K562 (cell line): ENCODE data around the gene GLRX2. TPM values are rescaled to one million over a fixed set of nuclear protein-coding genes. Genes with fewer than 3 reads are reported as not detected.

ENCODE experiments used
- ATAC-seq: fragments of 200-7000 bp; cut with Tn5 transposase; 3 replicates; pipeline ENCODE4 v1.9.1; 2020; ENCODE audit warnings: moderate library complexity
- BruUV-seq: library from RNA; stranded (reverse); fragments of 400-500 nt; replicated peaks from 2 replicates; lab custom pipeline; 2021; lab: Mats Ljungman, UMichigan
- CTCF ChIA-PET: fragments of 300-600 bp; formaldehyde crosslinking; extraction: SDS; loops from one replicate; lab custom pipeline; 2021; ENCODE audit warnings: low intra/inter-chr PET ratio; lab: Yijun Ruan, JAX
- POLR2A ChIA-PET: fragments of 300-600, 350-650 bp; sonication (Branson Sonifier 250); formaldehyde crosslinking; extraction: SDS; loops from one replicate; lab custom pipeline; 2021; ENCODE audit warnings: antibody characterized with exemption, inconsistent platforms; lab: Yijun Ruan, JAX
- DNase-seq, 4 experiments: peaks; one replicate each; pipeline versions ENCODE4 v3.0.0 to v3.0.0-alpha.2; 2011 to 2018; ENCODE audit warnings: low spot score in 3 of 4, mixed read lengths in 3 of 4; ENCODE audit errors: extremely low read depth in 1 of 4
- FAIRE-seq: peaks from 2 replicates; lab custom pipeline; 2011; peaks lifted over from hg19 to GRCh38; lab: Jason Lieb, UNC
- H2AFZ ChIP-seq: 2 replicates; pipeline ENCODE4 v1.6.0; 2011; ENCODE audit warnings: low read depth, low read length, control low read depth, inconsistent platforms
- H3K27ac ChIP-seq: fragments of 200-600 bp; 3 replicates; pipeline ENCODE4 v1.8.0; 2011; ENCODE audit warnings: low read depth, mild to moderate bottlenecking, control low read depth, inconsistent platforms, low read length, moderate library complexity, mixed read lengths; ENCODE audit errors: extremely low read depth
- H3K27me3 ChIP-seq, 2 experiments: fragments of 300-600 bp in 1 of 2; 2 replicates in 1 of 2; 3 replicates in 1 of 2; pipeline versions ENCODE4 v1.6.0 to v1.8.0; 2011; ENCODE audit warnings: inconsistent platforms in 2 of 2, low read length in 2 of 2, mild to moderate bottlenecking in 1 of 2, mixed read lengths in 1 of 2, moderate library complexity in 1 of 2; ENCODE audit not compliant: control insufficient read depth in 2 of 2, insufficient read depth in 2 of 2
- H3K36me3 ChIP-seq: fragments of 300-600 bp; 3 replicates; pipeline ENCODE4 v1.8.0; 2011; ENCODE audit warnings: mild to moderate bottlenecking, low read length, inconsistent platforms; ENCODE audit not compliant: control insufficient read depth, insufficient read depth
- H3K4me1 ChIP-seq, 2 experiments: fragments of 200-600 bp in 1 of 2; replicated peaks in 1 of 2; 2 replicates in 1 of 2; 3 replicates in 1 of 2; pipeline versions ENCODE4 v1.5.1 to v1.8.0; 2011; ENCODE audit warnings: inconsistent platforms in 2 of 2, low read length in 2 of 2, mild to moderate bottlenecking in 1 of 2, mixed read lengths in 1 of 2, moderate library complexity in 1 of 2; ENCODE audit not compliant: control insufficient read depth in 2 of 2, insufficient read depth in 2 of 2
- H3K4me2 ChIP-seq: 2 replicates; pipeline ENCODE4 v1.6.1; 2011; ENCODE audit warnings: low read length, control low read depth, inconsistent platforms, mixed read lengths; ENCODE audit not compliant: insufficient read depth
- H3K4me3 ChIP-seq: fragments of 200-600 bp; sonication (generic), shearing (Covaris generic); 2 replicates; pipeline ENCODE4 v1.5.1; 2016; ENCODE audit warnings: control low read depth, inconsistent platforms
- H3K79me2 ChIP-seq: fragments of 200-600 bp; 3 replicates; pipeline ENCODE4 v1.8.0; 2011; ENCODE audit warnings: low read length, inconsistent platforms; ENCODE audit not compliant: control insufficient read depth, insufficient read depth
- H3K9ac ChIP-seq, 2 experiments: 2 replicates each; pipeline versions ENCODE4 v1.6.0 to v1.6.1; 2011; ENCODE audit warnings: low read depth in 2 of 2, low read length in 2 of 2, control low read depth in 1 of 2, inconsistent platforms in 1 of 2, mild to moderate bottlenecking in 1 of 2, mixed read lengths in 1 of 2; ENCODE audit not compliant: insufficient read depth in 1 of 2
- H3K9me1 ChIP-seq: one replicate; pipeline ENCODE4 v1.6.0; 2011; ENCODE audit warnings: inconsistent platforms, mild to moderate bottlenecking, low read length, moderate library complexity; ENCODE audit not compliant: control insufficient read depth, insufficient read depth
- H3K9me3 ChIP-seq: replicated peaks from 2 replicates; pipeline ENCODE4 v1.5.1; 2011; ENCODE audit warnings: low read depth, low read length, inconsistent platforms; ENCODE audit not compliant: control insufficient read depth, insufficient read depth
- H4K20me1 ChIP-seq: replicated peaks from 2 replicates; pipeline ENCODE4 v1.6.1; 2011; ENCODE audit warnings: low read length, inconsistent platforms, mixed read lengths; ENCODE audit not compliant: control insufficient read depth, insufficient read depth
- CC2D1A ChIP-seq: fragments of 450-650 bp; IDR thresholded peaks from 2 replicates; pipeline ENCODE4 v1.6.1; 2017; ENCODE audit warnings: mild to moderate bottlenecking
- KAT2B ChIP-seq: IDR thresholded peaks from one replicate; pipeline ENCODE4 v1.6.1; 2012; ENCODE audit warnings: low read depth, mild to moderate bottlenecking, control low read depth, inconsistent platforms, low read length, moderate library complexity
- TSHZ1 ChIP-seq: fragments of 250-450 bp; sonication (Bioruptor Pico); IDR thresholded peaks from 2 replicates; pipeline ENCODE4 v1.4.0; 2020; ENCODE audit warnings: mild to moderate bottlenecking, moderate library complexity
- ZNF384 ChIP-seq: IDR thresholded peaks from 2 replicates; pipeline ENCODE4 v1.6.1; 2012; ENCODE audit warnings: low read depth, low read length, improper control_type of control experiment
- whole genome bisulfite sequencing: fragments of 100-300 bp; shearing (Covaris generic); methylation state at CpG from one replicate; pipeline ENCODE4 v1.1.6; 2016; ENCODE audit warnings: low coverage, mixed read lengths; ENCODE audit not compliant: insufficient coverage; ENCODE audit errors: missing lambda C conversion rate; 5-methylcytosine and 5-hydroxymethylcytosine counted together
- in situ Hi-C: fragments of 300-500 bp; cut with MboI; formaldehyde crosslinking; loops from 4 replicates; pipeline ENCODE4 v1.15.0; 2018; ENCODE audit warnings: inconsistent platforms, mixed read lengths
- intact Hi-C: fragments of 100-400 bp; cut with micrococcal nuclease; formaldehyde crosslinking; loops from 2 replicates; pipeline ENCODE4 v1.14.2; 2022
- polyA plus RNA-seq, 8 experiments: library from polyadenylated mRNA; depleted of rRNA in 4 of 8; stranded (reverse) in 5 of 8; unstranded in 3 of 8; fragments of >200 nt; fragmentation: Nextera tagmentation in 2 of 8; fragmentation: Illumina TruSeq in 1 of 8; extraction: Ambion mirVana in 2 of 8; extraction: Trizol in 1 of 8; gene quantifications; 2 replicates each; pipeline versions ENCODE4 v1.2.1 to v1.2.3, GENCODE V29; 2011 to 2014; ENCODE audit warnings: inconsistent platforms in 1 of 8, missing spikeins in 1 of 8
- total RNA-seq, 7 experiments: library from RNA; depleted of rRNA in 6 of 7; stranded (reverse); fragments of >200 nt in 6 of 7; fragmentation: Illumina TruSeq in 2 of 7; extraction: Trizol in 2 of 7; gene quantifications; 2 replicates each; pipeline versions ENCODE4 v1.2.1 to v1.2.3, GENCODE V29; 2011 to 2021; ENCODE audit warnings: low replicate concordance in 1 of 7
- TF ChIP-seq, protein P1 (sequence below): fragments of 250-450 bp; sonication (Bioruptor Pico); IDR thresholded peaks from 2 replicates; pipeline ENCODE4 v1.9.0; 2021; ENCODE audit warnings: mild to moderate bottlenecking, inconsistent platforms

Gene GLRX2
- total and polyA plus RNA-seq, 9 of the 15 experiments (the other 6 are each of a cell fraction or from before 2014, with no cell fraction given), result 13.3 to 82.6 (median 55.1) TPM

GRCh38 chr1:193125369-193125768 lies 20.2 kb upstream of the GLRX2 start:
- DNase-seq (no peak), FAIRE-seq (no peak), ATAC-seq (no peak)
- CTCF ChIA-PET, result no interaction called here
- peaks cover 60% of the 10 kb centered on the region for H3K36me3 ChIP-seq
- H3K9me3 ChIP-seq, result no peaks in the 10 kb centered on the region
- no peak overlapping the region for H3K4me2 ChIP-seq
- no TSS peak for BruUV-seq
- peaks cover 4% of the 10 kb centered on the region for H4K20me1 ChIP-seq
- POLR2A ChIA-PET, result interaction anchor here (1.0 to 3.4 kb wide), 2 partner anchors 13 to 67 kb away, joined by 3 to 18 read pairs; no protein-coding TSS in a partner anchor
- H3K4me3 ChIP-seq, result no peak overlapping the region
- in situ Hi-C loops (no loop called here), intact Hi-C loops (no loop called here)
- no peak for TF ChIP-seq KAT2B
- peak; percentile 65 for TF ChIP-seq ZNF384
- TF ChIP-seq, protein P1, sequence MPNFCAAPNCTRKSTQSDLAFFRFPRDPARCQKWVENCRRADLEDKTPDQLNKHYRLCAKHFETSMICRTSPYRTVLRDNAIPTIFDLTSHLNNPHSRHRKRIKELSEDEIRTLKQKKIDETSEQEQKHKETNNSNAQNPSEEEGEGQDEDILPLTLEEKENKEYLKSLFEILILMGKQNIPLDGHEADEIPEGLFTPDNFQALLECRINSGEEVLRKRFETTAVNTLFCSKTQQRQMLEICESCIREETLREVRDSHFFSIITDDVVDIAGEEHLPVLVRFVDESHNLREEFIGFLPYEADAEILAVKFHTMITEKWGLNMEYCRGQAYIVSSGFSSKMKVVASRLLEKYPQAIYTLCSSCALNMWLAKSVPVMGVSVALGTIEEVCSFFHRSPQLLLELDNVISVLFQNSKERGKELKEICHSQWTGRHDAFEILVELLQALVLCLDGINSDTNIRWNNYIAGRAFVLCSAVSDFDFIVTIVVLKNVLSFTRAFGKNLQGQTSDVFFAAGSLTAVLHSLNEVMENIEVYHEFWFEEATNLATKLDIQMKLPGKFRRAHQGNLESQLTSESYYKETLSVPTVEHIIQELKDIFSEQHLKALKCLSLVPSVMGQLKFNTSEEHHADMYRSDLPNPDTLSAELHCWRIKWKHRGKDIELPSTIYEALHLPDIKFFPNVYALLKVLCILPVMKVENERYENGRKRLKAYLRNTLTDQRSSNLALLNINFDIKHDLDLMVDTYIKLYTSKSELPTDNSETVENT (CRISPR knock-in tag), result no peak
- no peak for TF ChIP-seq TSHZ1
- TF ChIP-seq CC2D1A, result no peak
- no peak overlapping the region for H3K27ac ChIP-seq
- H3K9ac ChIP-seq, result peak overlapping the region in 1 of 2 experiments; percentile 56; a peak in 1 of 4 replicates
- WGBS, result 73% methylated on average over 6 of the region's 6 CpGs
- H3K79me2 ChIP-seq, result peaks cover 90% of the 10 kb centered on the region
- H2AFZ ChIP-seq, result no peak overlapping the region
- H3K4me1 ChIP-seq, result peaks cover 12 to 15% of the 10 kb centered on the region in 2 experiments; a peak in 4 of 5 replicates
- no peaks in the 10 kb centered on the region for H3K27me3 ChIP-seq
- no peaks in the 10 kb centered on the region for H3K9me1 ChIP-seq
